ENCODE results near the gene PTGIR.
A peak's percentile ranks its signal among the peaks of the same experiment; 100 is the strongest.

PTGIR gene

GRCh38 chr19:46648961-46649960, 24.4 kb upstream of the PTGIR start:
- TF ChIP-seq GATA3 (IDR thresholded peaks at IDR 0.05; ENCODE audit: low read depth, low read length) (no peak), GATA2 (IDR thresholded peaks at IDR 0.05; ENCODE audit: low read depth, low read length) (no peak)

- TF ChIP-seq GATA2 (IDR thresholded peaks at IDR 0.05; ENCODE audit: low read depth, low read length) (no peak), GATA3 (IDR thresholded peaks at IDR 0.05; ENCODE audit: low read depth, low read length) (no peak)
Measured at GRCh38 chr19:46648060-46648960, 23.4 kb upstream of the PTGIR start.

GRCh38 chr19:46646402-46646801, 21.5 kb upstream of the PTGIR start:
- TF ChIP-seq GATA2 (IDR thresholded peaks at IDR 0.05; ENCODE audit: low read depth, low read length) (no peak), GATA3 (IDR thresholded peaks at IDR 0.05; ENCODE audit: low read depth, low read length) (no peak)

GRCh38 chr19:46644720-46645119, 19.8 kb upstream of the PTGIR start:
- TF ChIP-seq GATA2 (IDR thresholded peaks at IDR 0.05; ENCODE audit: low read depth, low read length): no peak
- TF ChIP-seq GATA3 (IDR thresholded peaks at IDR 0.05; ENCODE audit: low read depth, low read length): no peak

- TF ChIP-seq GATA3 (IDR thresholded peaks at IDR 0.05; ENCODE audit: low read depth, low read length) (no peak), GATA2 (IDR thresholded peaks at IDR 0.05; ENCODE audit: low read depth, low read length) (no peak)
Measured at GRCh38 chr19:46640656-46641055, 15.8 kb upstream of the PTGIR start.

GRCh38 chr19:46639358-46640182, 14.7 kb upstream of the PTGIR start:
- TF ChIP-seq GATA2 (IDR thresholded peaks at IDR 0.05; ENCODE audit: low read depth, low read length) (peak; percentile 63), GATA3 (IDR thresholded peaks at IDR 0.05; ENCODE audit: low read depth, low read length) (no peak)

- no peak for TF ChIP-seq GATA3 (IDR thresholded peaks at IDR 0.05; ENCODE audit: low read depth, low read length)
- no peak for TF ChIP-seq GATA2 (IDR thresholded peaks at IDR 0.05; ENCODE audit: low read depth, low read length)
Measured at GRCh38 chr19:46637224-46637623, 12.3 kb upstream of the PTGIR start.

- TF ChIP-seq GATA2 (IDR thresholded peaks at IDR 0.05; ENCODE audit: low read depth, low read length) (no peak), GATA3 (IDR thresholded peaks at IDR 0.05; ENCODE audit: low read depth, low read length) (no peak)
Measured at GRCh38 chr19:46635920-46636761, 11.3 kb upstream of the PTGIR start, which contains the start of gene GNG8. Gene GNG8, minus strand, starts transcription at chr19:46636202. Its CDS starts 1,520 bp downstream, at chr19:46634682.

- TF ChIP-seq GATA2 (IDR thresholded peaks at IDR 0.05; ENCODE audit: low read depth, low read length) (no peak), GATA3 (IDR thresholded peaks at IDR 0.05; ENCODE audit: low read depth, low read length) (no peak)
Measured at GRCh38 chr19:46634656-46635218, 9.8 kb upstream of the PTGIR start.

- TF ChIP-seq GATA3 (IDR thresholded peaks at IDR 0.05; ENCODE audit: low read depth, low read length): no peak
- no peak for TF ChIP-seq GATA2 (IDR thresholded peaks at IDR 0.05; ENCODE audit: low read depth, low read length)
Measured at GRCh38 chr19:46634045-46634655, 9.3 kb upstream of the PTGIR start.

- no peak for TF ChIP-seq GATA2 (IDR thresholded peaks at IDR 0.05; ENCODE audit: low read depth, low read length)
- no peak for TF ChIP-seq GATA3 (IDR thresholded peaks at IDR 0.05; ENCODE audit: low read depth, low read length)
Measured at GRCh38 chr19:46633130-46633529, 8.2 kb upstream of the PTGIR start.

GRCh38 chr19:46631481-46631880, 6.6 kb upstream of the PTGIR start:
- no peak for TF ChIP-seq GATA2 (IDR thresholded peaks at IDR 0.05; ENCODE audit: low read depth, low read length)
- TF ChIP-seq GATA3 (IDR thresholded peaks at IDR 0.05; ENCODE audit: low read depth, low read length): no peak

Data from SH-SY5Y (cell line).